Measurements from ENCODE around the gene STPG3.

DNA sequence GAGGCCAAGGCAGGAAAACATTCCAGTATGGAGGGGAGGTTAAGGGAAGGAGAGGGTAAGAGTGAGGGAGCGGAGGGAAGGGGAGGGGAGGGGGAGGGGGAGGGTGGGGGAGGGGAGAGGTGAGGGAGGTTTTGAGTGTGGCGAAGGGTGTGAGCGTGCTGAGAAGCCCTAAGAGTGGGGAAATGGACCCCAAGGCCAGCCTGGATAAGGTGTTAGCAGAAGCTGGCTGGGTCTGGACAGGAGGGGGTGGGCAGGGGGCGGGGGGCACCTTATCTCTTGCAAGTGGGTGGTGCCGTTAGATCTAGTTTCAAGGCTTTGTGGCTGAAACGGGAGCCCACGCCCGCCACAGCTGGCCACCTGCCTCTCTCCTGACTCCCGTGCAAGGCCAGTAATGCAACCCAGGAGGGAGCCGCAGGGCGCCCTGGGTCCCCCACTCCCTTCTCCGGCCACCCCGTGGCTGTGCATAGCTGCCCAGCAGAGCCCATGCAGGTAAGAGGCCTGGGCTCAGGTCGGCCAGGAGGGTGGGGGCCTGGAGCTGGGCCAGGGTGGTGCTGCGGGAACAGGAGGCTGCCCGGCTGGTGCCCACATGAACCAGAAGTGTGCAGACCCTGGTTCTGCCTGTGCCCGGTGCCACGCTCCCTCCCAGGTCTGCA, 23.1 kb upstream of the STPG3 start:
- TF ChIP-seq POLR2A (IDR thresholded peaks at IDR 0.05) = no peak
- TF ChIP-seq, protein P1, sequence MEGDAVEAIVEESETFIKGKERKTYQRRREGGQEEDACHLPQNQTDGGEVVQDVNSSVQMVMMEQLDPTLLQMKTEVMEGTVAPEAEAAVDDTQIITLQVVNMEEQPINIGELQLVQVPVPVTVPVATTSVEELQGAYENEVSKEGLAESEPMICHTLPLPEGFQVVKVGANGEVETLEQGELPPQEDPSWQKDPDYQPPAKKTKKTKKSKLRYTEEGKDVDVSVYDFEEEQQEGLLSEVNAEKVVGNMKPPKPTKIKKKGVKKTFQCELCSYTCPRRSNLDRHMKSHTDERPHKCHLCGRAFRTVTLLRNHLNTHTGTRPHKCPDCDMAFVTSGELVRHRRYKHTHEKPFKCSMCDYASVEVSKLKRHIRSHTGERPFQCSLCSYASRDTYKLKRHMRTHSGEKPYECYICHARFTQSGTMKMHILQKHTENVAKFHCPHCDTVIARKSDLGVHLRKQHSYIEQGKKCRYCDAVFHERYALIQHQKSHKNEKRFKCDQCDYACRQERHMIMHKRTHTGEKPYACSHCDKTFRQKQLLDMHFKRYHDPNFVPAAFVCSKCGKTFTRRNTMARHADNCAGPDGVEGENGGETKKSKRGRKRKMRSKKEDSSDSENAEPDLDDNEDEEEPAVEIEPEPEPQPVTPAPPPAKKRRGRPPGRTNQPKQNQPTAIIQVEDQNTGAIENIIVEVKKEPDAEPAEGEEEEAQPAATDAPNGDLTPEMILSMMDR (IDR thresholded peaks at IDR 0.05) = no peak

Measured in adrenal gland (tissue), 5 donors.